Endothelial cell of umbilical vein (primary cell): Measurements from ENCODE around the gene SLC5A12. TPM values are rescaled to one million over a fixed set of nuclear protein-coding genes. Genes with fewer than 3 reads are reported as not detected.

Experiments
- BruUV-seq: library from RNA; stranded (reverse); fragments of 400-500 nt; replicated peaks from 2 replicates; lab custom pipeline; 2021; lab: Mats Ljungman, UMichigan
- CTCF ChIA-PET: fragments of 300-600, 350-600 bp; sonication (Branson Sonifier 250); formaldehyde crosslinking; loops from one replicate; lab custom pipeline; 2021; ENCODE audit warnings: antibody characterized with exemption, inconsistent platforms; lab: Charles Lee
- POLR2A ChIA-PET: fragments of 300-600, 350-600 bp; sonication (Branson Sonifier 250); formaldehyde crosslinking; loops from one replicate; lab custom pipeline; 2021; ENCODE audit warnings: antibody characterized with exemption, inconsistent platforms; lab: Charles Lee
- DNase-seq: peaks from one replicate; pipeline ENCODE4 v3.0.0-alpha.2; 2011; ENCODE audit warnings: low read depth, low spot score
- FAIRE-seq: peaks from 2 replicates; lab custom pipeline; 2011; peaks lifted over from hg19 to GRCh38; lab: Jason Lieb, UNC
- H2AFZ ChIP-seq: 2 replicates; pipeline ENCODE4 v1.6.0; 2012; ENCODE audit warnings: low read depth, low read length, control low read depth, inconsistent platforms
- H3K27ac ChIP-seq: 2 replicates; pipeline ENCODE4 v1.5.1; 2011; ENCODE audit warnings: low read depth, mild to moderate bottlenecking, control low read depth, low read length, moderate library complexity; ENCODE audit not compliant: insufficient read depth
- H3K27me3 ChIP-seq, 2 experiments: 2 replicates each; pipeline versions ENCODE4 v1.6.0 to v1.6.1; 2011; ENCODE audit warnings: low read length in 2 of 2, mixed read lengths in 1 of 2; ENCODE audit not compliant: control insufficient read depth in 2 of 2, insufficient read depth in 2 of 2
- H3K36me3 ChIP-seq, 2 experiments: 2 replicates in 1 of 2; 3 replicates in 1 of 2; pipeline ENCODE4 v1.5.1; 2011; ENCODE audit warnings: low read length in 2 of 2, mild to moderate bottlenecking in 1 of 2, moderate library complexity in 1 of 2; ENCODE audit not compliant: control insufficient read depth in 2 of 2, insufficient read depth in 2 of 2; ENCODE audit errors: extremely low read depth in 1 of 2
- H3K4me1 ChIP-seq: 3 replicates; pipeline ENCODE4 v1.5.1; 2011; ENCODE audit warnings: mild to moderate bottlenecking, low read length; ENCODE audit not compliant: control insufficient read depth, insufficient read depth; ENCODE audit errors: extremely low read depth
- H3K4me2 ChIP-seq: 2 replicates; pipeline ENCODE4 v1.6.1; 2011; ENCODE audit warnings: low read length, control low read depth, mixed read lengths; ENCODE audit not compliant: insufficient read depth
- H3K4me3 ChIP-seq, 3 experiments: fragments of 200-600 bp in 1 of 3; sonication (generic), shearing (Covaris generic) in 1 of 3; replicated peaks in 1 of 3; 2 replicates each; pipeline ENCODE4 v1.5.1; 2011 to 2016; ENCODE audit warnings: control low read depth in 3 of 3, low read length in 3 of 3, mild to moderate bottlenecking in 2 of 3, inconsistent platforms in 1 of 3, low read depth in 1 of 3, moderate library complexity in 1 of 3; ENCODE audit not compliant: insufficient read depth in 1 of 3
- H3K79me2 ChIP-seq: 2 replicates; pipeline ENCODE4 v1.6.0; 2012; ENCODE audit warnings: low read length, inconsistent platforms; ENCODE audit not compliant: control insufficient read depth, insufficient read depth
- H3K9ac ChIP-seq: replicated peaks from 2 replicates; pipeline ENCODE3; 2011; ENCODE audit warnings: low read length, control low read depth; ENCODE audit not compliant: insufficient read depth; ENCODE audit errors: extremely low read depth
- H3K9me1 ChIP-seq: replicated peaks from 3 replicates; pipeline ENCODE4 v1.6.0; 2011; ENCODE audit warnings: mild to moderate bottlenecking, low read length; ENCODE audit not compliant: control insufficient read depth, insufficient read depth; ENCODE audit errors: extremely low read depth
- H3K9me3 ChIP-seq: replicated peaks from 2 replicates; pipeline ENCODE4 v1.5.1; 2012; ENCODE audit warnings: low read length, inconsistent platforms; ENCODE audit not compliant: control insufficient read depth, insufficient read depth
- H4K20me1 ChIP-seq: replicated peaks from 2 replicates; pipeline ENCODE3; 2011; ENCODE audit warnings: mild to moderate bottlenecking, low read length; ENCODE audit not compliant: control insufficient read depth, insufficient read depth; ENCODE audit errors: extremely low read depth
- EZH2 ChIP-seq: IDR thresholded peaks from 2 replicates; pipeline ENCODE4 v1.6.1; 2012; ENCODE audit warnings: borderline replicate concordance, low read depth, mild to moderate bottlenecking, moderate library complexity, low read length, inconsistent platforms; ENCODE audit not compliant: severe bottlenecking
- FOS ChIP-seq: IDR thresholded peaks from 2 replicates; pipeline ENCODE4 v1.6.1; 2011; ENCODE audit warnings: mild to moderate bottlenecking, low read length, moderate library complexity, borderline replicate concordance; ENCODE audit not compliant: insufficient read depth
- GATA2 ChIP-seq: IDR thresholded peaks from 2 replicates; pipeline ENCODE4 v1.7.0; 2011; ENCODE audit warnings: low read depth, mild to moderate bottlenecking, moderate library complexity, mixed read lengths, low read length; ENCODE audit not compliant: insufficient read length, insufficient read depth
- JUN ChIP-seq: IDR thresholded peaks from 2 replicates; pipeline ENCODE4 v1.6.1; 2011; ENCODE audit warnings: borderline replicate concordance, low read depth; ENCODE audit not compliant: insufficient read length, insufficient read depth
- MYC ChIP-seq: IDR thresholded peaks from one replicate; pipeline ENCODE4 v1.6.1; 2011; ENCODE audit warnings: mild to moderate bottlenecking, low read depth, low read length
- POLR2A ChIP-seq: IDR thresholded peaks from 2 replicates; pipeline ENCODE4 v1.6.1; 2012; ENCODE audit warnings: low read depth, mild to moderate bottlenecking, control low read depth, low read length
- POLR2AphosphoS5 ChIP-seq: IDR thresholded peaks from 2 replicates; pipeline ENCODE4 v1.6.1; 2012; ENCODE audit warnings: low read depth, mild to moderate bottlenecking, control low read depth, low read length, moderate library complexity; ENCODE audit not compliant: insufficient read depth
- dilution Hi-C: fragments of 300-500 bp; cut with MboI; formaldehyde crosslinking; loops from one replicate; pipeline ENCODE4 v1.15.0; 2019; ENCODE audit warnings: low sequenced_read_pairs; ENCODE audit not compliant: extremely low pct_ligation_motif_present
- intact Hi-C: fragments of 100-400 bp; cut with micrococcal nuclease; formaldehyde crosslinking; loops from one replicate; pipeline ENCODE4 v1.10.0; 2022
- polyA plus RNA-seq, 4 experiments: library from polyadenylated mRNA; depleted of rRNA in 3 of 4; stranded (reverse) in 3 of 4; unstranded in 1 of 4; fragments of >200 nt; gene quantifications; 2 replicates each; pipeline versions ENCODE4 v1.2.1 to v1.2.3, GENCODE V29; 2011 to 2012; ENCODE audit warnings: missing spikeins in 1 of 4
- total RNA-seq: library from RNA; stranded (reverse); gene quantifications from 2 replicates; pipeline ENCODE4 v1.2.3, GENCODE V29; 2021
- TF ChIP-seq, protein P1 (sequence below): IDR thresholded peaks from 2 replicates; pipeline ENCODE4 v1.6.1; 2011; ENCODE audit not compliant: insufficient read depth, insufficient read length
- TF ChIP-seq, protein P2 (sequence below), 2 donors: IDR thresholded peaks; 1 replicate in 1 of 2; 2 replicates in 1 of 2; pipeline ENCODE4 v1.5.1; 2011; ENCODE audit warnings: low read length in 2 of 2, mild to moderate bottlenecking in 2 of 2, moderate library complexity in 2 of 2, control low read depth in 1 of 2, inconsistent platforms in 1 of 2, low read depth in 1 of 2; ENCODE audit not compliant: insufficient read depth in 1 of 2; ENCODE audit errors: extremely low read depth in 1 of 2

SLC5A12 gene
- total and polyA plus RNA-seq, 2 donors (not counting 3 experiments of a cell fraction or from before 2014, with no cell fraction given) = not detected

DNA sequence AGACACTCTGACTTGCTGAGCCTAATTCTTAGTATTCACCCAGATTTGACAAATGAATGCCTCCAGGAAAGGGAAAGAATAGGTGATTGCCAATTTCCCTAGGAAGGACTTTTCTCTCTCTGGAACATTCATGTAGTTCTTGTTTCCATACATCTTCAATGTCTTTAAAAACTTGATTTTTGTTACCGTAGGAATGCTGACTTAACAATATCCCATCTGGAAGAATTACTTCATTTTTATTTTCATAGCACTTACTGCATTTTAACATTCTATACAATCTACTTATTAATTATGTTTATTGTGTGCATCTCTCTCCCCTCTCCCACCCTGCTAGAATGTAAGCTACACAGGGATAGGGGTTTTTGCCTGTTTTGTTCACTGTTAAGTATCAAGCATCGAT, 66.6 kb downstream of the SLC5A12 start:
- Histone ChIP-seq H3K4me1 (no peaks in the 10 kb centered on the region), H3K79me2 (no peaks in the 10 kb centered on the region), H3K9me1 (no peaks in the 10 kb centered on the region), H3K27me3 (no peaks in the 10 kb centered on the region), H3K9me3 (no peaks in the 10 kb centered on the region), H4K20me1 (no peaks in the 10 kb centered on the region), H3K4me2 (no peak overlapping the region), H3K9ac (no peak overlapping the region), H2AFZ (no peak overlapping the region), H3K36me3 (no peaks in the 10 kb centered on the region), H3K4me3 (no peak overlapping the region), H3K27ac (no peak overlapping the region)
- BruUV-seq = no TSS peak
- dilution Hi-C loops = no loop called here
- CTCF ChIA-PET = no interaction called here
- no peak for DNase-seq
- intact Hi-C loops = loop anchor here (10.0 kb wide), 1 partner anchor 500 kb away; no protein-coding TSS in a partner anchor
- POLR2A ChIA-PET = no interaction called here
- TF ChIP-seq POLR2A = no peak
- TF ChIP-seq, protein P1, sequence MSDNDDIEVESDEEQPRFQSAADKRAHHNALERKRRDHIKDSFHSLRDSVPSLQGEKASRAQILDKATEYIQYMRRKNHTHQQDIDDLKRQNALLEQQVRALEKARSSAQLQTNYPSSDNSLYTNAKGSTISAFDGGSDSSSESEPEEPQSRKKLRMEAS = no peak
- no peak for TF ChIP-seq POLR2AphosphoS5
- TF ChIP-seq FOS = no peak
- TF ChIP-seq MYC = no peak
- TF ChIP-seq EZH2 = no peak
- TF ChIP-seq JUN = no peak
- TF ChIP-seq, protein P2, sequence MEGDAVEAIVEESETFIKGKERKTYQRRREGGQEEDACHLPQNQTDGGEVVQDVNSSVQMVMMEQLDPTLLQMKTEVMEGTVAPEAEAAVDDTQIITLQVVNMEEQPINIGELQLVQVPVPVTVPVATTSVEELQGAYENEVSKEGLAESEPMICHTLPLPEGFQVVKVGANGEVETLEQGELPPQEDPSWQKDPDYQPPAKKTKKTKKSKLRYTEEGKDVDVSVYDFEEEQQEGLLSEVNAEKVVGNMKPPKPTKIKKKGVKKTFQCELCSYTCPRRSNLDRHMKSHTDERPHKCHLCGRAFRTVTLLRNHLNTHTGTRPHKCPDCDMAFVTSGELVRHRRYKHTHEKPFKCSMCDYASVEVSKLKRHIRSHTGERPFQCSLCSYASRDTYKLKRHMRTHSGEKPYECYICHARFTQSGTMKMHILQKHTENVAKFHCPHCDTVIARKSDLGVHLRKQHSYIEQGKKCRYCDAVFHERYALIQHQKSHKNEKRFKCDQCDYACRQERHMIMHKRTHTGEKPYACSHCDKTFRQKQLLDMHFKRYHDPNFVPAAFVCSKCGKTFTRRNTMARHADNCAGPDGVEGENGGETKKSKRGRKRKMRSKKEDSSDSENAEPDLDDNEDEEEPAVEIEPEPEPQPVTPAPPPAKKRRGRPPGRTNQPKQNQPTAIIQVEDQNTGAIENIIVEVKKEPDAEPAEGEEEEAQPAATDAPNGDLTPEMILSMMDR (IDR thresholded peaks at IDR 0.05; ENCODE audit: extremely low read depth in 1 of 2, insufficient read depth in 1 of 2, low read depth in 1 of 2, low read length in 2 of 2) = no peak
- TF ChIP-seq GATA2 = no peak
- FAIRE-seq = no peak
